Right atrium auricular region (tissue), 2 donors: ENCODE results near the gene CXCR1. TPM values are rescaled to one million over a fixed set of nuclear protein-coding genes. Genes with fewer than 3 reads are reported as not detected.

Source experiments
- DNase-seq: peaks from one replicate; pipeline ENCODE4 v3.0.0-alpha.2; 2019; ENCODE audit warnings: low spot score
- H3K27ac ChIP-seq, 2 donors: fragments of 200-600 bp; sonication (generic); 1 replicate in 1 of 2; 2 replicates in 1 of 2; pipeline ENCODE4 v1.5.1; 2016 to 2019
- H3K27me3 ChIP-seq, 2 donors: fragments of 200-600 bp; sonication (generic); one replicate each; pipeline versions ENCODE4 v1.5.1 to v1.6.0; 2017 to 2019
- H3K36me3 ChIP-seq: fragments of 200-600 bp; sonication (generic); one replicate; pipeline ENCODE4 v1.5.1; 2016
- H3K4me1 ChIP-seq, 2 donors: fragments of 200-600 bp; sonication (generic); one replicate each; pipeline versions ENCODE4 v1.5.1 to v1.6.0; 2017 to 2019
- H3K4me3 ChIP-seq, 2 donors: fragments of 200-600 bp; sonication (generic); 1 replicate in 1 of 2; 2 replicates in 1 of 2; pipeline ENCODE4 v1.5.1; 2017 to 2019; ENCODE audit warnings: mild to moderate bottlenecking in 1 of 2, moderate library complexity in 1 of 2
- H3K9me3 ChIP-seq, 2 donors: fragments of 200-600 bp; sonication (generic); one replicate each; pipeline ENCODE4 v1.5.1; 2019
- total RNA-seq, 2 donors: library from RNA; depleted of rRNA; stranded (reverse); fragments of >200 nt; gene quantifications; one replicate each; pipeline ENCODE4 v1.1.0, GENCODE V29; 2016
- TF ChIP-seq, protein P1 (sequence below), 2 donors: fragments of 200-600 bp; sonication (generic); IDR thresholded peaks; one replicate each; pipeline ENCODE4 v1.5.1; 2019; ENCODE audit warnings: antibody characterized with exemption in 2 of 2

CXCR1 gene
- total RNA-seq, 2 donors from 2014 or later, result 0.51 to 0.78 TPM

DNA sequence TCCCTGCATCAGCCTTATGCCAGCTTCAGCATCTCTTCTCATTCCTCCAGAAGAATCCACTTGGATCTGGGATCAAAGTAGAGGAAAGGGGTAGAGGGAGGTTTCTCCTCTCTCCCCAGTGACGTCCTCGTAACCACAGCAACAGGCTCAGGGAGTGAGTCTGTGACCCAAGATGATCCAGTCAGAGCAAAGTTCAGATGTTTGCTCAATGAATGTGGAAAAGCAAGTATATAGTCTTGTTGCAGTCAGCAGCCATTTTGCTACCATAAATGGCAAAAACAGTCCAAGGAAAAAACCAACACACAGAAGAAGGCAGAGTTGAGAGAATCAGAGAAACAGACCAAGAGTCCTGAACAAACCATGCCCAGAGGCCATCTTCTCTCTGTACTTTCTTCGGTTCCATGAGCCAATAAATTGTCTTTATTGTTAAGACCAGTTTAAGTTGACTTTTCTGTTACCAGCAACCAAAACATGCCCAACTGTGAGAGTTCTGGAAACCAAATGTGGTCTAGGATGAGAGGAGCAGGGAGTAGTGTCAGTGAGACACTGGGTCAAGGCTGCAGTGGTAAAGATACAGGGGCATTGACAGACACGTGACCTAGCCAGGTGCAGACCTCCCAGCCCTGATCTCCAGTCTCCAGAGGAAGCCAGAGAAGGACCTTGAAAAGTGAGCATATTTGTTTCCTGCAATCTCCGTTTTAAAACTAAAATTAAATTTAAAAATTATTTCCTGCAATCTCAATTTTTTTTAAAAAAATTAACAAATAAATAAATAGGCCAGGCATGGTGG, 3.2 kb upstream of the CXCR1 start:
- no peaks in the 10 kb centered on the region for H3K27me3 ChIP-seq
- H3K4me1 ChIP-seq, result no peaks in the 10 kb centered on the region
- no peak overlapping the region for H3K27ac ChIP-seq
- TF ChIP-seq, protein P1, sequence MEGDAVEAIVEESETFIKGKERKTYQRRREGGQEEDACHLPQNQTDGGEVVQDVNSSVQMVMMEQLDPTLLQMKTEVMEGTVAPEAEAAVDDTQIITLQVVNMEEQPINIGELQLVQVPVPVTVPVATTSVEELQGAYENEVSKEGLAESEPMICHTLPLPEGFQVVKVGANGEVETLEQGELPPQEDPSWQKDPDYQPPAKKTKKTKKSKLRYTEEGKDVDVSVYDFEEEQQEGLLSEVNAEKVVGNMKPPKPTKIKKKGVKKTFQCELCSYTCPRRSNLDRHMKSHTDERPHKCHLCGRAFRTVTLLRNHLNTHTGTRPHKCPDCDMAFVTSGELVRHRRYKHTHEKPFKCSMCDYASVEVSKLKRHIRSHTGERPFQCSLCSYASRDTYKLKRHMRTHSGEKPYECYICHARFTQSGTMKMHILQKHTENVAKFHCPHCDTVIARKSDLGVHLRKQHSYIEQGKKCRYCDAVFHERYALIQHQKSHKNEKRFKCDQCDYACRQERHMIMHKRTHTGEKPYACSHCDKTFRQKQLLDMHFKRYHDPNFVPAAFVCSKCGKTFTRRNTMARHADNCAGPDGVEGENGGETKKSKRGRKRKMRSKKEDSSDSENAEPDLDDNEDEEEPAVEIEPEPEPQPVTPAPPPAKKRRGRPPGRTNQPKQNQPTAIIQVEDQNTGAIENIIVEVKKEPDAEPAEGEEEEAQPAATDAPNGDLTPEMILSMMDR (IDR thresholded peaks at IDR 0.05), result no peak
- no peaks in the 10 kb centered on the region for H3K9me3 ChIP-seq
- DNase-seq, result no peak
- H3K36me3 ChIP-seq, result no peaks in the 10 kb centered on the region
- H3K4me3 ChIP-seq, result no peak overlapping the region

DNA sequence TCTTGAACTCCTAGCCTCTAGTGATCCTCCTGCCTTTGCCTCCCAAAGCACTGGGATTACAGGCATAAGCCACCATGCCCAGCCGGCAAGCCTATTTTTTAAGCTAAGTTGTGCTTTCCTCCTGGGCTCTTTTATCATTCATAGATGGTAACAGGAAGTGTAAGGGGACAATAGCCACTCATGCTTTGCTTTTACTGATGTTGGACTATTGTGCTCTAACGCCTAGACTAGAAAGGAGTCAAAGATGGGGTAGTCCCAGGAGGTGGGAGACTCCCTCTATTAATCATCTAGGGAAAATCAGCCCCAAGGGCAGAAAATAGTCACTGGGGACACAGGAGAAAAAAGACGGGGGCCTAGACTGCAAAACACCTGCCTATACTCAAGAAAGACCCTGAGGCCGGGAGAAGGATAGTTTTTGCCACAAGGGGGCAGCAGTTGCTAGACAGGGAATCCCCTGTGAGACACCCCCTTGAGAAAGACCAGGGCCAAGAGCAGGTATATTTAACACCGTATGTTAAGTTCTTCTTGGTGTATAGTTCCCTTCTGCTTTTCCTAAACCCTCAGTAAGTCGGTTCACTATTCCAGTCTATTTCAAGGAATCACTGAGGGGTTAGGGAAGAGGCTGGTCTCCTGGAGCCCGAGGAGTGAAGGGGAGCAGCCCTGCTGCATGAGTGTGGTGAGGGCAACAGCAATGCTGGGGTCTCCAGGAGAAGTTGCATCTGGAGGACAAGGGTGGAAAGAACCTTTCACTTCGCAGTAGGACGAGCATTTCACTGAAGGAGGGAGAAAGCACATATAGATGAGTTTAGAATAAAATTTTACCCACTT, 2.1 kb upstream of the CXCR1 start:
- DNase-seq, result peak; percentile 63
- Histone ChIP-seq H3K27ac (no peak overlapping the region), H3K4me1 (no peaks in the 10 kb centered on the region), H3K36me3 (no peaks in the 10 kb centered on the region), H3K27me3 (no peaks in the 10 kb centered on the region), H3K4me3 (no peak overlapping the region), H3K9me3 (no peaks in the 10 kb centered on the region)
- TF ChIP-seq, protein P1 (IDR thresholded peaks at IDR 0.05), result peak; percentile 47 to 69

DNA sequence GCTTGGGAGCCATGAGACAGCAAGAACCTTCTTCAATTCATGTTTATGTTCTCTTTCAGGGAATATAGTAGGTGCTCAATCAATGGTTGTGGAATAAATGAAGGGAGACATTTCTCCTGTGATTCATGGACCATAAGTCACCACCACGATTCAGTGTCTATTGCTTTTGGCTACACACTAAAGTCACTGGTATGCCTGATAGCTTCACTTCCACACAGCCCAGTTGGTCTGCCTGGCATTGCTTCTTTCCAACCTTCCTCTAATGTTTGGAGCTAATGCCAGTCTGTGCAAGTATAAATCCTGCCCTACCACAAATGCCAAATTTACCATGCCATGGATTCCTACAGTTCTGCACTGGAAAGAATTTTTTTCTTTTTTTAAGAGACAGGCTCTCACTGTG, 1.3 kb upstream of the CXCR1 start:
- H3K9me3 ChIP-seq, result no peaks in the 10 kb centered on the region
- no peaks in the 10 kb centered on the region for H3K4me1 ChIP-seq
- no peaks in the 10 kb centered on the region for H3K27me3 ChIP-seq
- TF ChIP-seq, protein P1 (IDR thresholded peaks at IDR 0.05), result no peak
- H3K36me3 ChIP-seq, result no peaks in the 10 kb centered on the region
- no peak for DNase-seq
- H3K27ac ChIP-seq, result no peak overlapping the region
- H3K4me3 ChIP-seq, result no peak overlapping the region

DNA sequence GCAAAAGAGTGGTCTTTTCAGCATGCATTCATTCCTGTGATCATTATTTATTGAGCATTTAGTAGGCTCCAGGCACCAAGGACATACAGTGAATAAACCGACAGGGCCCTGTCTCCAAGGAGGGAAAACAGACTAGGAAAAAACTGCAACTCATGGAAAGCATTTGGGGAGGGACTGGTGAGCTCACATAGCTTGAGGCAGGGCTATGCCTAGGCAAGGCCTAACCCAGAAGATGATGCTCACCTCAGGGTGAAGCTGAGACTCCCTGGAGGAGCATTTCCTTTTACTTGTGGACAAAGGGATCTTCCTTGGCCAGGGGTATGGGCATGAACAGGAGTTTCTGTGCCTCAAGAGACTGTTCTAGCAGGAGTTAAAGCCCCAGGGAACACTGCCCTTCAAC, 3.9 kb downstream of the CXCR1 start:
- Histone ChIP-seq H3K27ac (no peak overlapping the region), H3K4me3 (no peak overlapping the region), H3K27me3 (no peaks in the 10 kb centered on the region), H3K36me3 (no peaks in the 10 kb centered on the region), H3K4me1 (no peaks in the 10 kb centered on the region), H3K9me3 (no peaks in the 10 kb centered on the region)
- TF ChIP-seq, protein P1 (IDR thresholded peaks at IDR 0.05), result no peak
- no peak for DNase-seq

DNA sequence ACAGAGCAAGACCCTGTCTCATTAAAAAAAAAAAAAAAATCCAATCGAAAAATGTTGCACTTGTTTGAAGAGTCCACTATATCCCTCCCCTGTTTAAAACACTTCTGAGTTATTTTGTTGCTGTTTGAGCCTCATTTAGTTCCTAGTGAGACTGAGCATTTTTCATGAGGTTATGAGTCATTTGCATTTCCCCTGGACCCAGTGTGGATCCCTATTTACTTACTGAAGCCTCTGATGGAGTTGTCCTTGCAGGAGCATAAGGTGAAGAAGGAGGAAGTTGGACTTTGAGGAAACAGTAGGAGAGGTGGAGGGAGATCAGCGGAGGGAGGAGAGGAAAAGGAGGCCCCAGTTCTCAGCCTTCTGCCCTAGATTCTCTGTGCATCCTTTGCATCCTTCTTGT, 5.1 kb downstream of the CXCR1 start:
- no peak for DNase-seq
- Histone ChIP-seq H3K27me3 (no peaks in the 10 kb centered on the region), H3K9me3 (no peaks in the 10 kb centered on the region), H3K4me3 (no peak overlapping the region), H3K4me1 (no peaks in the 10 kb centered on the region), H3K27ac (no peak overlapping the region), H3K36me3 (no peaks in the 10 kb centered on the region)
- TF ChIP-seq, protein P1 (IDR thresholded peaks at IDR 0.05), result no peak
